GM21576 (cell line): ENCODE results near the gene ACTG1.

Experiments
- ATAC-seq: cut with Tn5 transposase; IDR thresholded peaks from one replicate; pipeline ENCODE4 v1.9.1; 2021; ENCODE audit warnings: mild to moderate bottlenecking, moderate library complexity; ENCODE audit not compliant: unreplicated experiment

Gene ACTG1

GRCh38 chr17:81483085-81483861 is 29.3 kb downstream of the ACTG1 start:
- no peak for ATAC-seq

GRCh38 chr17:81482673-81483072 is 29.9 kb downstream of the ACTG1 start:
- no peak for ATAC-seq

GRCh38 chr17:81481815-81482505 is 30.6 kb downstream of the ACTG1 start:
- no peak for ATAC-seq

- no peak for ATAC-seq
Observed at GRCh38 chr17:81481073-81481799, 31.4 kb downstream of the ACTG1 start.

- no peak for ATAC-seq
Observed at GRCh38 chr17:81480140-81481072, 32.2 kb downstream of the ACTG1 start.

GRCh38 chr17:81479175-81480071 is 33.2 kb downstream of the ACTG1 start:
- ATAC-seq: no peak

- no peak for ATAC-seq
Observed at GRCh38 chr17:81478119-81478518, 34.5 kb downstream of the ACTG1 start.

- no peak for ATAC-seq
Observed at GRCh38 chr17:81477173-81477572, 35.4 kb downstream of the ACTG1 start.

- no peak for ATAC-seq
Observed at GRCh38 chr17:81476635-81477034, 36.0 kb downstream of the ACTG1 start.

GRCh38 chr17:81476097-81476496 is 36.5 kb downstream of the ACTG1 start:
- ATAC-seq: no peak

- no peak for ATAC-seq
Observed at GRCh38 chr17:81474958-81475357, 37.6 kb downstream of the ACTG1 start.

- no peak for ATAC-seq
Observed at GRCh38 chr17:81473019-81473418, 39.6 kb downstream of the ACTG1 start.

- ATAC-seq: no peak
Observed at GRCh38 chr17:81471818-81472456, 40.7 kb downstream of the ACTG1 start.

GRCh38 chr17:81470944-81471817 is 41.4 kb downstream of the ACTG1 start:
- ATAC-seq: no peak

- ATAC-seq: no peak
Observed at GRCh38 chr17:81470270-81470943, 42.2 kb downstream of the ACTG1 start.

- no peak for ATAC-seq
Observed at GRCh38 chr17:81469266-81469665, 43.3 kb downstream of the ACTG1 start.

GRCh38 chr17:81468770-81469121 is 43.9 kb downstream of the ACTG1 start:
- no peak for ATAC-seq
